SIG-M5 (cell line): ENCODE results near the gene C11orf52.

Source experiments
- DNase-seq: peaks from one replicate; lab custom pipeline; 2025; lab: John Stamatoyannopoulos, UW

The C11orf52 gene

GRCh38 chr11:111976119-111976766 lies 57.5 kb downstream of the C11orf52 start:
- DNase-seq: no peak
